Bronchial epithelial cell (primary cell): Measurements from ENCODE around the gene KRT14. TPM values are rescaled to one million over a fixed set of nuclear protein-coding genes. Genes with fewer than 3 reads are reported as not detected.

ENCODE experiments used
- DNase-seq: peaks from one replicate; pipeline ENCODE4 v3.0.0-alpha.2; 2010; ENCODE audit warnings: low read depth
- FAIRE-seq: peaks from 2 replicates; lab custom pipeline; 2011; peaks lifted over from hg19 to GRCh38; lab: Jason Lieb, UNC
- H3K27me3 ChIP-seq: 2 replicates; pipeline ENCODE4 v1.5.1; 2011; ENCODE audit warnings: low read length; ENCODE audit not compliant: control insufficient read depth, insufficient read depth
- H3K36me3 ChIP-seq: 2 replicates; pipeline ENCODE4 v1.5.1; 2011; ENCODE audit warnings: low read length; ENCODE audit not compliant: control insufficient read depth, insufficient read depth
- H3K4me3 ChIP-seq: 2 replicates; pipeline ENCODE4 v1.5.1; 2011; ENCODE audit warnings: mild to moderate bottlenecking, low read depth, low read length, control low read depth
- total RNA-seq: library from RNA; depleted of rRNA; stranded (reverse); fragments of >200 nt; gene quantifications from 2 replicates; pipeline ENCODE4 v1.2.1, GENCODE V29; 2014
- TF ChIP-seq, protein P1 (sequence below): IDR thresholded peaks from 2 replicates; pipeline ENCODE4 v1.5.1; 2011; ENCODE audit warnings: mild to moderate bottlenecking, moderate library complexity, low read length, control low read depth, inconsistent platforms; ENCODE audit not compliant: insufficient read depth, severe bottlenecking

KRT14 gene
- total RNA-seq, 1 donor from 2014 or later, result 1,445 TPM

- no peaks in the 10 kb centered on the region for H3K36me3 ChIP-seq
- no peak overlapping the region for H3K4me3 ChIP-seq
- DNase-seq (no peak), FAIRE-seq (no peak)
- TF ChIP-seq, protein P1, sequence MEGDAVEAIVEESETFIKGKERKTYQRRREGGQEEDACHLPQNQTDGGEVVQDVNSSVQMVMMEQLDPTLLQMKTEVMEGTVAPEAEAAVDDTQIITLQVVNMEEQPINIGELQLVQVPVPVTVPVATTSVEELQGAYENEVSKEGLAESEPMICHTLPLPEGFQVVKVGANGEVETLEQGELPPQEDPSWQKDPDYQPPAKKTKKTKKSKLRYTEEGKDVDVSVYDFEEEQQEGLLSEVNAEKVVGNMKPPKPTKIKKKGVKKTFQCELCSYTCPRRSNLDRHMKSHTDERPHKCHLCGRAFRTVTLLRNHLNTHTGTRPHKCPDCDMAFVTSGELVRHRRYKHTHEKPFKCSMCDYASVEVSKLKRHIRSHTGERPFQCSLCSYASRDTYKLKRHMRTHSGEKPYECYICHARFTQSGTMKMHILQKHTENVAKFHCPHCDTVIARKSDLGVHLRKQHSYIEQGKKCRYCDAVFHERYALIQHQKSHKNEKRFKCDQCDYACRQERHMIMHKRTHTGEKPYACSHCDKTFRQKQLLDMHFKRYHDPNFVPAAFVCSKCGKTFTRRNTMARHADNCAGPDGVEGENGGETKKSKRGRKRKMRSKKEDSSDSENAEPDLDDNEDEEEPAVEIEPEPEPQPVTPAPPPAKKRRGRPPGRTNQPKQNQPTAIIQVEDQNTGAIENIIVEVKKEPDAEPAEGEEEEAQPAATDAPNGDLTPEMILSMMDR, result no peak
- no peaks in the 10 kb centered on the region for H3K27me3 ChIP-seq
These were observed 37.1 kb downstream of the KRT14 start for GRCh38 chr17:41549596-41550039.

- Histone ChIP-seq H3K27me3 (no peaks in the 10 kb centered on the region), H3K36me3 (no peaks in the 10 kb centered on the region), H3K4me3 (peak overlapping the region; percentile 15)
- peak; percentile 82 for FAIRE-seq
- TF ChIP-seq, protein P1, result peak; percentile 92
- peak; percentile 82 for DNase-seq
These were observed 37.7 kb downstream of the KRT14 start for GRCh38 chr17:41548844-41549595.

DNA sequence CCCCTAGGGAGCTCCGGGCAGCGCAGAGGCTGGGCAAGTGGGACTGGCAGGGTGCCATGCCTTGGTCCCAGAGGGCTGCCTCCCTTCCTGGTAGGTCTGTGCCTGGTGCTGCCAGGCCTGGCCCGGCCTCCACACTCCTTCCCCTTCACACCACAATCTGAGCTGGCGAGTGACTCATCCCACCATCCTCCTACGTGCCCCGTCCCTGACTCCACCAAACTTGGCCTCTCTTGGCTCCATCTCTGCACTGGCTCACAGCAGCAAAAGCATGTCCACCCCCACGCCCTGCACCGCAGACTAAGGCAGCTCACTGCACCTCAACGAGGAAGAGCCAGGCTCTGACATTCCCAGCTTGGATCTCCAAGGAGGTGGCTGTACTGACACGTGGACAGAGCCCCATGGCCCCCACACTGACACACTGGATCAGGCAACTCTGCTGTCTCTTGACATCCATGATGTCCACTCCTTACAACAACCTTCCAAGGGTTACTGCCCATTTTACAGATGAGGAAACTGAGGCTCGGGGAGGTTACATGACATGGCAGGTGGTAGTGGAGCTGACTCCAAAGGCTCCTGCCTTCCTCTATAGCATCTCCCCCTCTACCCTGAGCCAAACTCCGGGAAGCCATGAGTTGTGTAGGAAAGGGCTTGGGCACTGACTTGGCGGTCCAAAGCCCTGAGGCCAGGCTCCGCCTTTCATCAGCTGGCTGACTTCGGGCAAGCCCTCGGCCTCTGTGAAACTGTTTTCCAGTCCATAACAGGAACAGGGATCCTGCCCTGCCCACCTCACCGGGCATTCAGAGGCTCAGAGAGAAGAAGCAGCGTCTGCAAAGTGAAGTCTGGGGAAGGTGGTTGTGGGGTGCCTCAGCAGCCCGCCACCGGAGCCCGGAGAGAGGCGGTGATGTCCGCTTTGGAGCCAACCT, 38.5 kb downstream of the KRT14 start:
- DNase-seq (peak; percentile 99), FAIRE-seq (peak; percentile 99)
- Histone ChIP-seq H3K4me3 (peak overlapping the region; percentile 15), H3K27me3 (no peaks in the 10 kb centered on the region), H3K36me3 (no peaks in the 10 kb centered on the region)
- TF ChIP-seq, protein P1, result no peak

DNA sequence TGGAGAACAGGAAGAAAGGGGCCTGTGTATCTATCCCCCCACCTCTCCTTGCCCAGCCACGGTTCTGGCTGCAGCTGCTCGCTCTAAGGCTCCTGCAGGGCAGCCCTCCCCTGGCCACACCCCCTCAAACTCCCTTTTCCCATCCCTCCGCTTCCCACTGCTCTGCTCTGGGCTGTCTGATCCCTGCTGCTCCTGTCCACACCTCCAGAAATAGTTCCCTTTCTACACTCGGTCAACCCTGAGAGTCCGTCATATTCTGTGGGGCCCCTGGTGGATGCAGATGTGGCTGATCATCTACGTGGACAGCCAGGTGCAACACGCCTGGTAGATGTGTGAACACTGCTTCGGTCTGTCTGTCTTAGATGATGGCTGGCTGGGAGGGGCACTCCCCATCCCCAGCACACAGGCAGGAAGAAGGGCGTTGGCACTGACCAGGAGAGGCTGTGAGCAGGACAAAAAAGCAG, 39.3 kb downstream of the KRT14 start:
- DNase-seq (no peak), FAIRE-seq (no peak)
- Histone ChIP-seq H3K27me3 (no peaks in the 10 kb centered on the region), H3K4me3 (no peak overlapping the region), H3K36me3 (no peaks in the 10 kb centered on the region)
- TF ChIP-seq, protein P1, result no peak

DNA sequence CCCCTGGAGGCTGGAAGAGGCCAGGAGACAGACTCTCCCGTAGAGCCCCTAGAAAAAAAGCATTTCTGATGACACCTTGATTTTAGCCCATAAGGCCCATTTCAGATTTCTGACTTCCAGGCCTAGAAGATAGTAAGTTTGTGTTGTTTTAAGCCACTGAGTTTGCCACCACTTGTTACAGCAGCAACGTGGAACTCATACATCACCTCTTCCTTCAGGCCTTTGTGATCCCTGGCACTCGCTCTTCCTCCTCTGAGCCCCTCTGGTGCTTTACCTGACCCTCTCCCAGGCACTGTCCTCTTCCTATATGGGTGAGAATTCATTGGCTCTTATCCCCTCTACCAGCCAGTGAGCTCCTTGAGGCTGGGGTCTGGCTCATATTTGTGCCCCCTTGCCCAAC, 39.9 kb downstream of the KRT14 start:
- Histone ChIP-seq H3K36me3 (no peaks in the 10 kb centered on the region), H3K27me3 (no peaks in the 10 kb centered on the region), H3K4me3 (no peak overlapping the region)
- FAIRE-seq, result no peak
- TF ChIP-seq, protein P1, result no peak
- no peak for DNase-seq
